Measurements from ENCODE around the gene ZMYM4.
A peak's percentile ranks its signal among the peaks of the same experiment; 100 is the strongest.

ZMYM4 gene

DNA sequence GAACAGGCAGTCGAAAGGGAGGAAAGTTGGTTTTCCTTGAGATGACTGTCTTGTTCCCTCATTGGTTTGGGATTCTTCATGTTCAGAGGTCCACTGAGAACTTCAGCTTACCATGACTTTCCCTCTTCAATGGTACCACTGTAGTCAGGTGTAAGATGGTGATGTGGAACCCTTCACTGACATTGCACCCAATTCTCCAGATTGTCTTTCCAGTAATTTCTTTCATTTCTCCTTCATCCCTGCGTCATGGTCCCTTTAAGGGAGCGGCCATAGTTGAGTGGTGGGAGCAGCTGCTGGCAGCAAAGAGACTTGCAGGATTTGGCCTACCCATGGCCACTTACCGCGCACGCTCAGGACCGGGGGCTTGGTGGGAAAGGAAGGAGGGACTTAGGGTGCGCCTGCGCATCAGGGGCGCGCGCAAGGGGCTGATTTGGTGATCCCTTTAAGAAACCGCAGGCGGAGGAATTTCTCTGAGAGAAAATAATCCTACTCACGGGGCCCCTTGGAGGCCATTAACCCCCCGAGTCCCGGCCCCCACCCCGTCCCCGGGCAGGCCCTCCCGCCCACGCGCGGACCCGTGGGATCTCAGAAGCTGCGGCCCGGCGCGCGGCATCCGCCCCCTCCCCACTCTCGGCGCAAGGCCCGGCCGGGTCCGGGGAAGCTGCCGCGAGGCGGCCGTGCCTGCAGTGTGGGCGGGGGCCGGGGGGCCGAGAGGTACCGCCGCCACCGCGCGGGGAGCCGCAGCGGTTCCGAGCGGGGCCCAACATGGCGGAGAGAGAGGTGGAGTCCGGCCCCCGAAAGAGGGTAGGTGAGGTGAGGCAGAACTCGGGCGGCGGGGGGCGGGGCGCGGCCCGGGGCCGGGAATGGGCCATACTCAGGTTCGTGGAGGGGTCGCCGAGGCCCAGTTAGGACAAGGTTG, at the start of gene ZMYM4:
Gene ZMYM4 (plus strand): TSS at position 428 of the 919 bp plus-strand sequence. CDS start 338 bp downstream, at position 766.
- no peaks in the 10 kb centered on the region for H3K36me3 ChIP-seq (ENCODE audit: control insufficient read depth, insufficient read depth, low read length)
- peak within 1 kb of the TSS; percentile 86 for H3K4me3 ChIP-seq (replicated peaks; ENCODE audit: low read depth, low read length)
- TF ChIP-seq CTCF (IDR thresholded peaks at IDR 0.05; ENCODE audit: insufficient read depth, low read length, poor library complexity, severe bottlenecking) = peak; percentile 4
- DNase-seq (ENCODE audit: extremely low read depth, insufficient read length) = peak; percentile 93
- H3K27me3 ChIP-seq (replicated peaks; ENCODE audit: control insufficient read depth, insufficient read depth, low read length) = no peaks in the 10 kb centered on the region

GRCh38 chr1:35220976-35221375, 47.5 kb upstream of the ZMYM4 start:
- no peak overlapping the region for H3K4me3 ChIP-seq (replicated peaks; ENCODE audit: low read depth, low read length)
- no peaks in the 10 kb centered on the region for H3K36me3 ChIP-seq (ENCODE audit: control insufficient read depth, insufficient read depth, low read length)
- TF ChIP-seq CTCF (IDR thresholded peaks at IDR 0.05; ENCODE audit: insufficient read depth, low read length, poor library complexity, severe bottlenecking) = peak; percentile 67
- DNase-seq (ENCODE audit: extremely low read depth, insufficient read length) = no peak
- H3K27me3 ChIP-seq (replicated peaks; ENCODE audit: control insufficient read depth, insufficient read depth, low read length) = no peaks in the 10 kb centered on the region

GRCh38 chr1:35222322-35223083, 46.0 kb upstream of the ZMYM4 start:
- Histone ChIP-seq H3K27me3 (replicated peaks; ENCODE audit: control insufficient read depth, insufficient read depth, low read length) (no peaks in the 10 kb centered on the region), H3K36me3 (ENCODE audit: control insufficient read depth, insufficient read depth, low read length) (no peaks in the 10 kb centered on the region), H3K4me3 (replicated peaks; ENCODE audit: low read depth, low read length) (no peak overlapping the region)
- TF ChIP-seq CTCF (IDR thresholded peaks at IDR 0.05; ENCODE audit: insufficient read depth, low read length, poor library complexity, severe bottlenecking) = no peak
- no peak for DNase-seq (ENCODE audit: extremely low read depth, insufficient read length)

GRCh38 chr1:35223084-35223630, 45.4 kb upstream of the ZMYM4 start:
- DNase-seq (ENCODE audit: extremely low read depth, insufficient read length) = no peak
- no peak overlapping the region for H3K4me3 ChIP-seq (replicated peaks; ENCODE audit: low read depth, low read length)
- no peak for TF ChIP-seq CTCF (IDR thresholded peaks at IDR 0.05; ENCODE audit: insufficient read depth, low read length, poor library complexity, severe bottlenecking)
- H3K36me3 ChIP-seq (ENCODE audit: control insufficient read depth, insufficient read depth, low read length) = no peaks in the 10 kb centered on the region
- H3K27me3 ChIP-seq (replicated peaks; ENCODE audit: control insufficient read depth, insufficient read depth, low read length) = no peaks in the 10 kb centered on the region

DNA sequence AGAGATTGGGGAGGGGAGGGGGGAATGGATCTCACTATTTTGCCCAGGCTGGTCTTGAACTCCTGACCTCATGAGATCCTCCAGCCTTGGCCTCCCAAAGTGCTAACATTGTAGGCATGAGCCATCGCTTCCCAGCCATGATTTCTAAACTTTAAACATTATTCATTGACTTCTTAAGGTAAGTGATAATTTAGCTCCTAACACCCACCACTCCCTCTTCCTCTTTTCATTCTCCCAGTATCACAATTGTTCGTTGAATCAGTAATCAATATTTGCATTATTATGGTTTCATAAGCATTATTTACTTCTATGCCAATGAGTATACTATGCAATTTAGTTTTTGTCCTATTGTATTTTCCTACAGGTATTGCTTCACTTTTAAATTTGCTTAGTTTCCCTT, 42.0 kb upstream of the ZMYM4 start:
- Histone ChIP-seq H3K4me3 (replicated peaks; ENCODE audit: low read depth, low read length) (no peak overlapping the region), H3K36me3 (ENCODE audit: control insufficient read depth, insufficient read depth, low read length) (no peaks in the 10 kb centered on the region), H3K27me3 (replicated peaks; ENCODE audit: control insufficient read depth, insufficient read depth, low read length) (no peaks in the 10 kb centered on the region)
- DNase-seq (ENCODE audit: extremely low read depth, insufficient read length) = no peak
- no peak for TF ChIP-seq CTCF (IDR thresholded peaks at IDR 0.05; ENCODE audit: insufficient read depth, low read length, poor library complexity, severe bottlenecking)

Data from GM06990 (cell line).